Colon (tissue), 2 donors: ENCODE measurements around the gene COG8.
"Not testable (repeated sequence)": the region's sequence is repeated elsewhere in the genome, so short reads cannot be mapped to it uniquely, and the experiment has no call there.

ENCODE experiments used
- FAIRE-seq: peaks from 2 replicates; lab custom pipeline; 2012; peaks lifted over from hg19 to GRCh38; lab: Jason Lieb, UNC
- donor health status: control.
- donor health status: control.

Gene COG8

DNA sequence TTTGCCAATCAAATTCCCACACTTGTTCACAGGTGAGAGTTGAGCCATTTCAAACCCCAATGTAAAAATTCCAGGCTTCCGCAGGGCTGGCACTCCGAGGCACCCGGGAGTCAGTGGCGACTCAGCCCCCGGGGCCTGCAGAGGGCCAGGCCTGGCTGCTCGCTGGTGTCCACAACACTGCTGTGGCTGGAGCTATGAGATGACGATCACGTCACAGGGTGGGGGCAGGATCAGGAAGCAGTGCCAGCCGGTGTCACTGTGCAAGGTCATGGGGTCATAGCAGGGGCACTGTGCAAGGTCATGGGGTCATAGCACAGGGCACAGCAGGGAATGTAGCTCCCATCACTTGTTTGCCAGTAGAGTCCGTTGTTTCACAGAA is 20.5 kb downstream of the COG8 start:
- FAIRE-seq, result no peak

- FAIRE-seq, result no peak
Observed at GRCh38 chr16:69318177-69318910, 21.0 kb downstream of the COG8 start.

DNA sequence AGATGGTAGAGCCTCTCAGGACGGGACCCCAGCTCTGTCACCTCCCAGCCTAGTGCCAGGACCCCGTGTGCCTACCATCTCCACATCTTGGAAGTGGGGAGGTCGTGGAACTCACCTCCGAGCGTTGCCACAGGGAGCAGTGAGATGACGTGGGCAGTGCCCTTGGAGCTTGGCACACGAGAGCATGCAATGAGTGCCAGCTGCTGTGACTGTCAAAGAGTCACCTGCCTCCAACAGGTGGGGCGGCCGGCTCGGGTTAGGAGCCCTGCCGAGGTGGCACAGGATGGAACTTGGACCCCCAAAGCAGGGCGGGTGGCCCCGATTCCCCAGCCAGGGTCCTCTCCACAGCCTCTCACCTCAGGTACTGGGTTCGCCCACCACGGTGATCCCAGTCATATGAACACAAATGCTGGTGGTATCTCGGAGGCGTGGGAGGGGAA is 22.7 kb downstream of the COG8 start:
- no peak for FAIRE-seq

DNA sequence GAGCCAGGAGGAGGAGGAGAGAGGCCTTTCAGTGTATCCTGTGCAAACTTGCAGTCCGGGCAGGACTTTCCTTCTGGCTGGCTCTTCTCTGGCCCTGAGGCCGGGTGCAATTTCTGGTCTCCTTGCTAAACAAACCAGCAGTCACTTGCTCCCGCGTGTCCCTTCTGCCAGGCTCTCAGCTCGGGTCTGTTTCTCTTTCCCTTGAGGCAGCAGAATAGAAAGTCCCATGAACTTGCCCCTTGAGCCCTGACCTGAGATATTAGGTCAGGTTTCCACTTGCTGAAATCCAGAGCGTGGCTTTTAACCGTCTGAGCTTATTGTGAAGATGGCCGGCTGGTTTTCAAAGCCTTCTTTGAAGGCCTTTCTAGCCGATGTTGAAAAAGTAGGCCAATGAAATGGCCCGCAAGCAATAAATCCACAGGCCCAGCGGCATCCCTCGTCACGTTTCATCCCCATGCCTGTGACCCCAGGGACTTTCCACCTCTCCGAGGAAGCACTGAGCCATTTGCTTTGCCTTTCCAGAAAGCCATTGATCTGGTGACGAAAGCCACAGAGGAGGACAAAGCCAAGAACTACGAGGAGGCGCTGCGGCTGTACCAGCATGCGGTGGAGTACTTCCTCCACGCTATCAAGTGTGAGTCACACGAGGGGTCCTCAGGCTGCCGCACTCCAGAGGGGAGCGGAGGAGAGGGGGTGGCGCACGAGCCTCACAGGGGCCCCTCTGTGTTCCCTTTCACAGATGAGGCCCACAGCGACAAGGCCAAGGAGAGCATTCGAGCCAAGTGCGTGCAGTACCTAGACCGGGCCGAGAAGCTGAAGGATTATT is 23.7 kb downstream of the COG8 start:
- no peak for FAIRE-seq

DNA sequence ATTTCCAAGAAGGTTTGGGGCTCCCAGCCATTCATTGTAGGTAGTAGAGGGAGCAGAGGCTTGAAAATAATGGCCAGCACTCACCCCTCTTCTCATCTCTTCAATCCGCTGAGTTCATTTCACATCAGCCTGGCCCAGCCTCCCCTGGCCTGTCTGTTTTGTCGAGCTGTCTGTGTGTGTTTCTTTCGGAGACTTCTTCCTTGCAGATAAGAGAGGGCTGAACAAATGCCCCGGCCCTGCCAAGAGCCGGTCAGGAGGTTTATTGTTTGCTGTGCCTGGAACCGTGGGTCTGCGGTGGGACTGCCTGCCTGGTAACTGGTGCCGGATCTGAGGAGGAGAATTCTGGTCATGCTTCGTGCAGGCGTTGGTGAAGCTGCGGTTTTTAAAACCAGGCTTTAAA is 24.8 kb downstream of the COG8 start:
- no peak for FAIRE-seq

DNA sequence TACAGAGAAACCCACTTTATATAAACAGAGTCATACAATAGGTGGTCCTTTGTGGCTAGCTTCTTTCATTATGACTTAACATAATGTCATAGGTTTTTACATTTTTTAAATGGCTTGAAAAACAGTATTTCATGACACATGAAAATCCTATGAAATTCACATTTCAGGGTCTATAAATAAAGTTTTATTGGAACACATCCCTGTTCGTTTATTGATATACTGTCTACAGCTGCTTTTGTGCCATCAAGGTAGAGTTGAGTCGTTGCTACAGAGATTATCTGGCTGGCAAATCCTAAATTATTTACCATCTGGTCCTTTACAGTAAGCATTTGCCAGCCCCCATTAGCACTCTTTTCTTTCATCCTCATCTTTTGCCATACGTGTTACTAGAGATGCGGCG is 25.9 kb downstream of the COG8 start:
- FAIRE-seq, result no peak

DNA sequence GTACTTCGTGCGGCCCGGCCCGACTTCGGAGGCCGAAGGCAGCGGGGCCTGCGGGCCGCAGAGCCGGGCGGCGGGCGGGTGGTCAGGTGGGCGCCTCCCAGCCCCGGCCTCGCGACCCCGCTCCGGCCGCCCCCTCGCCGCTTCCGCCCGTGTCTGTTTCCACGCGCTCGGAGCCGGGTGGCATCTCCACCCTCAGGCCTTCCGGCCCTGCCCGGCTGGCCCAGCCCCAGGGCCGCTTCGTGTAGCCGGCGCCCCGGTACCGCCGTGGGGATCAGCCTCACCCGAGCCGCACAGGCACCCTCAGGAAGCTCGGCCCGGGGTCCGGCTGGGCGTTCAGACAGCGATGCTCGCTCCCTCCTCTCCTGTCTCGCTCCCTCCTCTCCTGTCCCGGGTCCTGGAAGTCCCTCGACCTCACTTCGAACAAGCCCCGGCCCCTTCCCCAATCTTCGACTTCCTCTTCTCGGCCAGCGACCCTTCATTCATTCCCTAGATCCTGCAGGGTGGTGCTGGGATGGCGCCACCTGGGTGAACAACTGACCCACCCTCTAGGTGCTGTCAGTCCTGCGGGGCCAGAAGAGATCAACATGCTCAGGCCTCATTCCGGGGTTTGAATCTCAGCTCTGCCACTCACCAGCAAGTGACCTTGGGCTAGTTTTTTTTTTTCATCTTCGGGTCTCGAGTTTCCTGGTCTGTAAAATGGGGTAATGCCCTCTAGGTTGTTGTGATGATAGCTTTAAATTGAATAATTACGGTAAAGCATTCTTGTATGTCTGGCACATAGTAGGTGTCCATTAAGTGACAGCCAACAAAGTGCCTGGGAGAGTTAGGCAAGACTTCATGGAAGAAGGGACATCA is 27.6 kb downstream of the COG8 start:
- no peak for FAIRE-seq

- FAIRE-seq, result no peak
Observed at GRCh38 chr16:69310653-69311532, 28.5 kb downstream of the COG8 start, which contains the start of gene VPS4A. Gene VPS4A, plus strand, starts transcription at chr16:69311350. Its CDS starts 162 bp downstream, at chr16:69311512.

- no peak for FAIRE-seq
Observed at GRCh38 chr16:69309316-69309715, 30.0 kb downstream of the COG8 start.

DNA sequence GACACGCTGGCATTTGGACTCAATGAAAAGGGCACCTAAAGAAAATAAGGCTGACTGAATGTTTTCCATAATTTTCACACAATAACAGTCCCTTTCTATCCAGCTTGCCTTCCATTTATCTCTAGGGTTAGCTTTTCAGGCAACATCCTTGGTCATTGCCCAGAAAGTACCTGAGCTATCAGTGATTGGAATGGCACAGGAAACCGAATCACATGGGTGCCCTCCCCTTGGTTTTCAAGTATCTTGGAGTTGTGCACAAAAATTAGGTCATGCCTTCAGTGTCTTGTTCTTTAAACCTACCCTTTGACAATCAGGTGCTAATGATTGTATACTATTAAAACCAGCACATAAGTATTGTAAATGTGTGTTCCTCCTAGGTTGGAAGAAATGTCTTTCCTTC is 31.5 kb downstream of the COG8 start:
- FAIRE-seq, result no peak

DNA sequence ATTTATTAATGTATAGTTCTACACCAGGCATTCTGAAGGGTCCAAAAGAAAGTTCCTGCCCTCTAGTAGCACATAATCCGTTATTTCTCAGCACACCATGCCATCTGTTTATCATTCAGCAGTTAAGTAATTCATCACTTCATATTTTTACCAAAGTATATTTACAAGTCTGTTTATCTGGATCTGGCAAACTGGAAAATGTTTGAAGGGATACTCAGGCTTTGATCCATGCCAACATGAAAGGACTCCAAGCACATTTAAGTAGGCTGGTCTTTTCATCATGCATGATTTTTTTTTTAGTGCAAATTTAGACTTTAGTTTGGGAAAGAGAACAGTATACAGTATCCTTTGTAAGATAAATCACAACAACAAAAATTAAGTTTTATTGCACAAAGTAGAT is 32.3 kb downstream of the COG8 start:
- no peak for FAIRE-seq

DNA sequence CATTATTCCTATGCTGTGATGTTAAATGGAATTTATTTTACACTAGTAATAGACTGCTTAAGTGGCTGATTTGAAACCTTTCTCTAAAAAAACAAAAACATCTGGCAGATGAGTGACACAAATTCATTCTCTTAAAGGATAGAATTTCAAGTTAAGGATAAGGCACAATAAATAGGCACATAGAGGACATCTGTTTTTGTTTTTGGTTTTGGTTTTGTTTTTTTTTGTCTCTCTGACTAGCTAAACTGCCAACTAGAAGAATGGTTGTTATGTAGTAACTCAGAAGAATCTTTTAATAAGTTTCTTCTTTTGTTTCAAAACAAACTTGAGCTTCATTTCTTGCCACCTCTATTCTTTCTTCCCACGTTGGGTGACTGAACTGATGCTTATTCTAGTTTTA is 33.3 kb downstream of the COG8 start:
- FAIRE-seq, result no peak

DNA sequence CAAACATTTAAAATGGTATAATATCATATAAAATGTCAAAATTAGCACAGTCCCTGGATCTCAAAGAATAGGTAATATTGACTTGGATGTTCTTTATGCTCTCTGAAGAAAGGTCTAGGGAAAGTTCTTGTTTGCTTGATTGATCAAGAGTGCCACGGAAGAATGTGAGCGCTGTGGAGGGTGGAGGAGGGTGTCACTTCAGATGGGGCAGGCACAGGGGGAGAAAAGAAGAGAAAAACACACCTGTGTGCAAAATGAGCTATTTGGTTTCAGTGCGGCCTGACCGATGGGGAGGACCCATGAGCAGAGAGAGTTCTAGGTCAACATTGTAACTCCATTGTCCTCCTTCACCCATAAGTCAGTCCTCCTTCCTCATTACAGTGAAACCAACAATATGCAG is 37.1 kb downstream of the COG8 start:
- no peak for FAIRE-seq

DNA sequence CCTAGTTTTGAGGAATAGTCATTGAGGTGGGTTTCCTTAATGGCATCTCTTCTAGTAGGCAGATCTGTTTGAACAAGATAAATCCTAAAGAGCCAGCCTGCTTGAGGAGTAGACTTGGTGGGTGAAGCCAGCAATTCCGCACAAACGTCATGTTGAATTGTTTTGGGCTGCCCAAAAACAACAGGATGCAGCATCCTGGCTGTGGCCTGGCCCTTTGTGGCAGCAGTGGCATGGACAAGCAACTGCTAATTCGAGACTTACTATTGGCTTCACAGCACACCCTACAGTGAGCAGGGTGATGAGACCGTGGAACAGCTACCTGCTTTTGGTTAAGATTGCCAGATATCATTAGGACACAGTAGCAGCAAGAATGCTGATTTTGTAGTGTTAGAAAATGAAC is 37.5 kb downstream of the COG8 start:
- FAIRE-seq, result no peak

- FAIRE-seq, result no peak
Observed at GRCh38 chr16:69301187-69301586, 38.2 kb downstream of the COG8 start.

- no peak for FAIRE-seq
Observed at GRCh38 chr16:69298261-69298660, 41.1 kb downstream of the COG8 start.

DNA sequence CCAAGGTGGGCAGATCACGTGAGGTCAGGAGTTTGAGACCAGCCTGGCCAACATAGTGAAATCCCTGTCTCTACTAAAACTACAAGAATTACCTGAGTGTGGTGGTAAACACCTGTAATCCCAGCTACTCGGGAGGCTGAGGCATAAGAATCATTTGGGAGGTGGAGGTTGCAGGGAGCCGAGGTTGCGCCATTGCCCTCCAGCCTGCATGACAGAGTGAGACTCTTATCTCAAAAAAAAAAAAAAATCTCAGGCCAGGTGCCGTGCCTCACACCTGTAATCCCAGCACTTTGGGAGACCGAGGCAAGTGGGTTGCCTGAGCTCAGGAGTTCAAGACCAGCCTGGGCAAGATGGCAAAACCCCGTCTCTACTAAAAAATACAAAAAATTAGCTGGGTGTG is 42.6 kb downstream of the COG8 start:
- not testable (repeated sequence) for FAIRE-seq

GRCh38 chr16:69294051-69294450 is 45.3 kb downstream of the COG8 start:
- no peak for FAIRE-seq

DNA sequence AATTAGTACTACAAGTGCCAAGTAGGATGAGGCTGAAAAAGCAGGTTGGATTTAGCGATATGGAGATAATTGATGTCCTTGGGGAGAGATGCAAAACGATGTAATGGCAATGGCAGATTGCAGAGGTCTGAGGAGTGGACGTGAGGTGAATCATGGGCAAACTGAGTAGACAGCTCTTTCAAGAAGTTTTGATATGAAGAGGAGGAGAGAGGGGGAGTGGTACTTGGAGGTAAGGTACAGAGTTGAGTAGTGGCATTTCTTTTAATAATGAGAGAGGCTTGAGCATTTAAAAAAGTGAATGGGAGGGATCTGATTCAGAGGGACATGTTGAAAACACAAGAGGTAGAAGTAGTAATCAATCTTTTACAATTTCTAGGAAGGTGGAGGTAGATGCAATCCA is 46.0 kb downstream of the COG8 start:
- no peak for FAIRE-seq

DNA sequence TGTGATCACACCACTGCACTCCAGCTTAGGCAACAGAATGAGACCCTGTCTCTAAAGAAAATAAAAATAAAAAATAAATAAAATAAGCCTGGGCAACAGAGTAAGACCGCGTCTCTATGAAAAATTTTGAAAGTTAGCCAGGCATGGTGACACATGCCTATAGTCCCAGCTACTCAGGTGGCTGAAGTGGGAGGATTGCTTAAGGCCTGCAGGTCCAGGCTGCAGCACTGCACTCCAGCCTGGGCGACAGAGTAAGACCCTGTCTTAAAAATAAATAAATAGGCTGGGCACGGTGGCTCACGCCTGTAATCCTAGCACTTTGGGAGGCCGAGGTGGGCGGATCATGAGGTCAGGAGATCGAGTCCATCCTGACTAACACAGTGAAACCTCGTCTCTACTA is 47.7 kb downstream of the COG8 start:
- FAIRE-seq, result not testable (repeated sequence)

GRCh38 chr16:69286941-69287713 is 52.2 kb downstream of the COG8 start:
- no peak for FAIRE-seq
